HEK293 (cell line): ENCODE measurements around the gene TMEM187.

Experiments used
- CTCF ChIP-seq: fragments of 450-650 bp; formaldehyde crosslinking; IDR thresholded peaks from 2 replicates; pipeline ENCODE4 v1.5.1; 2016; ENCODE audit warnings: missing biosample characterization, missing genetic modification characterization
- ZBTB11 ChIP-seq: fragments of 450-650 bp; formaldehyde crosslinking; conservative IDR thresholded peaks from 2 replicates; pipeline ENCODE4 v1.5.1; 2016; ENCODE audit warnings: low read depth, missing biosample characterization, missing genetic modification characterization
- ZBTB21 ChIP-seq: fragments of 450-650 bp; formaldehyde crosslinking; IDR thresholded peaks from 2 replicates; pipeline ENCODE4 v1.5.1; 2017; ENCODE audit warnings: missing biosample characterization, missing genetic modification characterization

- TF ChIP-seq ZBTB11 (tag by site-specific recombination), result no peak
- TF ChIP-seq ZBTB21, result no peak
- no peak for TF ChIP-seq CTCF (tag by site-specific recombination)
Measured at GRCh38 chrX:153925387-153925738, 47.2 kb upstream of the TMEM187 start.
